Measurements from ENCODE around the gene PSMB11.

The PSMB11 gene

DNA sequence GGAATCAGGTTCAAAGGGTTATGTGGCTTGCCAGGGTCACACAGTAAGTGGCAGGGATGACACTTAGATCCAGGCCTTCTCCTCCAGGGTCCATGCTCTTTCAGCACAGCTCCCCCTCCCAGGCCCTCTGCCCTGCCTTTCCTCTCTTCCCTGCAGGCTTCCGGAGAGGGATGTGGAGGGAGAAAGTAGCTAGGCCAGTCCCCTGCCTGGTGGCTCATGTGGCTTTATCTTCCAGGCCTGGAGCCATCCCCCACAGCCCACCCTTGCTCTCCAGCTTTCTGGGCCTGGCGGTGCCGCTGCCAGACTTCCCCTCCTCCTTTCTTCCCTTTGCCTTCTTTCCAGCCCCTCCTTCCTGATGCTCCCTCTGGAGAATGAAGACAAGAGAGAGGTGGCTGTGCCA lies 1.7 kb downstream of the PSMB11 start:
- DNase-seq (ENCODE audit: low read depth), result no peak

DNA sequence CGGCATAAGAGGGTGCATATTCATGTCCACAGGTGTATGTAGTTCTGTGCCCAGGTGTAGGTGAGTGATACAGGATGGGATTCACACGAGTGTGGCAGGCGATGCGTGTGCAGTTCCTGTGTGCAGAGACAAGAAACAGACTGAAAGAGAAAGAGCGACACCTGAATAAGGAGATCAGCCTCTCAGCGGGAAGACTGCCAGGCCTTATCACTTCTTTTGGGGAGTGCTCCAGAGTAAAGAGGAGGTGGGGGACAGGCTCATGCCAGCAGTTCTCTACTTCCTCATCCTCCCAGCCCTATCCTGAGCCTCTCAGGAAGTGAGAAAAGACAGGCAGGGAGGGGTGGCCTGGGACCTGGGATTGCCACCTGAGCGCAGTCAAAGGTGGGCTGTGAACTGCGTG lies 2.8 kb downstream of the PSMB11 start:
- no peak for DNase-seq (ENCODE audit: low read depth)

DNA sequence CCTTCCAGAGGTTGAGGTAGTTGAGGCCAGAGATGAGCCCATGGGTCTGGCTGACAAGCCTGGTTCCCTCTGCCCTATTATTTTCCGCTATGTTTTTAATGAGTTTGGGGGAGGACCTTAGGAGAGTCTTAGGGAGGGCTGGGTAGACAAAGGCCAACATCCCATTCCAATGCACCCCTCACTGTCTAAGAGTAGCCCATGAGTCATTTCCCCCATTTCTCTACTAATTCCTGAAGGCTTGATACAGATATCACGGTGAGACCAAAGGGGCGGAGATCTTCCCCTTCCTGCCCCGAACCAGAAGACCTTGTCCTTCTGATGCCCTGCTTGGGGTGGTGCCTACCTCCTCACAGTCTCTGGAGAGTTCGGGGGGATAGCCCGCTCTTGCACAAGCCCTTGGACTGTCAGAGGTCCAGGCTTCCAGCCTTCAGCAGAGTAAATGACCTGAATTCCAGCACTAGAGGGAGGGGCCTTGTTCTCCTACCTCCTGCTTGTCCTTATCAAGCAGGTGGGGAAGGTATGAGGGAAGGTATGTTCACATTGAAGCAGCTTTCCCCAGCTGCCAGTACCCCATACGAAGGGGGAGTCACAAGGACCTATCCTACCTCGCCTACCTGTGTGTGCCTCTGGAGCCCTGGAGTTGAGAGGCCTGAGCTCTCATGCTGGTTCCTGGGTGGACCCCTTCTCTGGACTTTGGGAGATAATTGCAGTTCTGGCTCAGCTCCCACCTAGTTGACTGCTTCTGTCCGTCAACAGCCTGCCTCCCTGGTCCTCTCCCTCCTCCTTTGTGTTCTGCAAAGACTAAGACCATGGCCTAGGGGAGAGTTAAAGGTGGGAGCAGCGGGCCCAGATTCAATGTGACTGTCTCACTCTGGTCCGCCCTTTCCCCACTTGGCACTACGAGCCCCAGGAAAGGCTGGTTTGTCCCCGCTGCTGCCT lies 3.7 kb downstream of the PSMB11 start:
- no peak for DNase-seq (ENCODE audit: low read depth)

DNA sequence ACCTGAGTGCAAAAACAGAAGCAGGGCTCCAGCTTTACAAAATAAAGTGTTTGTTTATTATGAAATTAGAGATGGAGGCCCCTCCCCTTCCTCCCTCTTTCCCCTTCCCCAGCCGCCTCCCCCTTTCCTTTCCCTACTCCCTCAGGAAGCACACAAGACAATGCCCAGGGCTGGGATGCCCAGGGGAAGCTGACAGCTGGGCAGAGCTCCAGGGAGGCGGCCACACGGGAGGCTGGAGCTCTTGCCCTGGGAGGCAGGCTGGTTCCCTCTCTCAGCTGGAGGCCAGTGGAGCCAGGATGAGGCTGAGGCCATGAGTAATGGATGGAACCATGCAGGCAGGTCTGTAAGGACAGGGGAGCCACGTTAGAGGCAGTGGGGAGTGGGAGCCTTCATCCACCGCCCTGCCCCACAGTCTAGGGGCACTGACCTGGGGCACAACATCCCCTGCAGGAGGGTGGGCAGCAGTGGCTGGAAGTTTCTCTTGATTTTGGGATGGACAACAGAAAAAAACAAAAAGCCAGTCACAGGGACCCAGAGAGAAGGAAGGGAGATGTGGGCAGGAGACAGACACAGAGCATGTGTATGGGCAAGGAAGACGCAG lies 5.1 kb downstream of the PSMB11 start:
- peak; percentile 47 for DNase-seq (ENCODE audit: low read depth)

DNA sequence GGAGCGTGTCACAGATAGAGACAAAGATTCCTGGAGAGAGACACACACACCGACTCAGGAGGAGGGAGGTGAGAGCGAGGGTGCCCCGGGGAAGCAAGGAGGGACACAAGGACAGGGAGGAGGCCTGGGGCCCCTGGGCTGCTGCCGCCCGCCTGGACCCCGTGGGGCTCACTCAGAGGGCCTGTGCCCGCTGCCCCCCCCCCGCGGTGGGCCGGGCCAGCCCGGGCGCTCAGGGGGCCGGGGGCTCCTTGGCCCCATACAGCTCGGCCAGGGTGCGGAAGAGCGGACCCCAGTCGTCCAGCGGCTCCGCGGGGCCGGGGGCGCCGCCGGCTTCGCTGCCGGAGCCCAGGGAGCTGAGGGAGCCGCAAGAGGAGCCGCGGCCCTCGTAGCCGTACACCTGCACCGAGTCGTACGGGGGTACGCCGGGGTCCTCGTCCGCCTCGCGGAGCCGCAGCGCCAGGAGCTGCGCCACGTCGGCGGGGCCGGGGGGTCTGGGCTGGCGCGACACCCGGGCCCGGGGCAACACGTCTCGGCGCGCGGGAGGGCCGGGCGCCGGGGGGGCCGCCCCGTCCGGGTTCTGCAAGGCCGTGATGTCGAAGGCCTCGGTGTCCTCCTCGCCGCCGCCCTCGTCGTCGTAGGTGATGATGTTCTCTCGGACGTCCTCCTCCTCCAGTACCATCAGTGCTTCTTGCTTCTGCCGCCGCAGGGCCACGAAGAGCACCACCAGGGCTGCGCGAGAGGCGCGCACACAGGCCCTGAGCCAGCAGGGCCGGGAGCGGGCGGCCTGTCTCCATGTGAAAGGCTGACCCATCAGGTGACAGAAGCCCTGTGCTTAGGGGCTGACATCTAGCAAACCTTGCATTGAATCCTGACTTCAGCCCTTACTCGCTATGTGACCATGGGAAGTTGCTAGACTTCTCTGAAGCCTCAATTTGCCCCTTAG lies 6.0 kb downstream of the PSMB11 start:
- DNase-seq (ENCODE audit: low read depth), result no peak

DNA sequence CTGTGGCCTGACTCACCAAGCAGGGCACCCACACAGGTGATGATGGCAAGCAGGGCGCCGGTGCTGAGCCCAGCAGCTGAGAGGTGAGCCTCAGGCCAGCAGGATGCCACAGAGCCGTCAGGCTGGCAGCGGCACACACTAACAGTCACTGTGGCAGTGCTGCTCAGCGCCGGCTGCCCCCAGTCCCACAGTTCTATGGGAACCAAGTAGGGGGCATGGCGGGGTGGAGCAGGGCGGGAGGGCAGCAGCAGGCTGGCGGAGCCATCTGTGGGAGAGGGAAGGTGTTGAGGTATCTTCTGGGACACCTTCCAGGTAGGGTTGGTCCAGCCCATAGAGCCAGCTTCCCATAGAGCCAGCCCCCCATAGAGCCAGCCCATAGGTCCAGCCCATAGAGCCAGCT lies 7.0 kb downstream of the PSMB11 start:
- no peak for DNase-seq (ENCODE audit: low read depth)

DNA sequence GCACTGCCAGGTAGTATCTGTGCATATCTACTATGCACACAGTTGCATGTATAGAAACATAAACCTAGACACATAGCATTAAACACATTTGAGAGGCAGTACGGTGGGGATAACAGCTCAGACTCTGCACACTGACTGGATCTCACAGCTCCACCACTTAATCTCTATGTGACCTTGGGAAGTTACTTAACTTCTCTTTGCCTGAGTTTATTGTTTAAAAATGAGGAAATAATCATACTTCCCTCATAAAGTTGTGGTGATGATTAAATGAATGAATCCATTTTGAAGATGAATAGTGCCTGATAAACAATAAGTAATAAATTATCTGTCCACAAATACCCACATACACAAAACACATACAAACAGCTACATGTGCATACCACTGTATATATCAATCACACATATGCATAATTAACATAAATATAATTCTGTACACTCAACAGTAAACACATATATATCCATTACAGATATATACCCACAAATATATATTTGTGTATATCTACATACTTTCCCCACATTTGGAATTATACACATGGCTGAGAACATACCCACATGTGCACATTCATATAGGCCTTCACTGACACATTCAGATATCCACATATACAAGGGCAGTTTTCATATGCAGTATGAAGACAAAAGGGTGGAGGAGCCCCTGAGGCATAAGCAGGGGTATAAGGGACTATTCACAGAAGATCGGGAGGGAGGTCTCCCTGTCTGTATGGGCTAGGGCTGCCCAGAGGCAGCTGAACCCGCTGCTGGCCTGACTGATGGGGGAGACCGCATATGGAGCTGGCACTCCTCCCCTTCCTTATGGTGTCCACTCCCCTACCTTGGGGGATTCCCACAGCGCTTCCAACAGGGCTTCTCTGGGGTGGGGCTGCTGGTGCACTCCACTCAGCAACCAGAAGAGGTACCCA lies 9.4 kb downstream of the PSMB11 start:
- DNase-seq (ENCODE audit: low read depth), result no peak

DNA sequence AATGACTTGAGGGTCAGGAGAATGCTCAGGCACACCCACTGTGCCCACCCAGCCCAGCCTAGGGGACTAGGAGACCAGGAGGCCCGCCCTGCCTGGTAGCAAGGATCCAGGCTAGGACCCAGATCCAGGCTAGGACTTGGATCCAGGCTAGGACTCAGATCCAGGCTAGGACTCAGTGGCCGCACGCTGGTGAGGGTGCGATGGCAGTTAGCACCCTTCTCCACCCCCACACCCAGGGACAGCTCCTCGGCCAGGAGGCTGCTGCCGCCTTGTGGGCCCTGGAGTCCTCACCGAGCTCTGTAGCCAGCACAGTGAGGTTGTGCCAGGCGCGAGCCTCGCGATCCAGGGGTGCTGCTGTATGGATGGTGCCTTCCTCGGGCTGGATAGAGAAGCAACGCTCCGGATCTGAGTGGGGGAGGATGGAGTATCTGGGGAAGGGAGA lies 10.2 kb downstream of the PSMB11 start:
- no peak for DNase-seq (ENCODE audit: low read depth)

DNA sequence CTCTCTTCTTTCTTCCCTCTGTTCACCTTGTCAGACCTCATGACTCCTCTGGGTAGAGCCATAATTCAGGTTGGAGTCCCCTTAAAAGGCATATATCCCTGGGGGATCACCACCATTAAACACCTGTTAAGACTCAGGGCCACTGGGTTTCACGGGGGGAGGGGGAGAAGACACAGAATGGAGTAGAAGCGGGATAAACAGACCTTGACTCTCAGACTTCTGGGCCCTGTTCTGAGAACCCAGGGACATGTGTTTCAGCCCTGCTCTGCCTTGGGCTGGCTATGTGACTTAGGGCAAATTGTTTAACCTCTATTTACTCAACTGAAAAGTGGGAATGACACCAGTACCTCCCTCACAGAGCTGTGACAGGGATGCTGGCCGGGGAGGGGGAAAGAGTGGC lies 10.7 kb downstream of the PSMB11 start:
- DNase-seq (ENCODE audit: low read depth), result no peak

DNA sequence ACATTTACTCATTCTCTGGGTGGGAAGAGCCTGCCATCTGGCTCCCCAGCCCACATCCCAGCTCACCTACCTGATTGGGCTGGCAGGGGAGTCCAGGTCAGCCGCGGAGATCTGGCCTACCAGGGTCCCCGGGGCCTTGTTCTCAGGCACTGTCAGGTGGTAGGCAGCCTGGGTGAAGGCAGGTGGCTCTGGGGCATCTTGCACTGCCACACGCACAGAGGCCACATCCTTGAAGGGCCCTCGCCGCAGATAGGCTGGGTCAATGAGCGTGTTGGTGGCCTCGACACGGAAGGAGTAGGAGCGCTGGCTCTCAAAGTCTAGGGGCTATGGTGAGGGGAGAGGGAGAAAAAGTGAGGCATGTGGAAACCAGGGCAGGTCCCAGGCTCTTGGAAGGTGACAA lies 11.4 kb downstream of the PSMB11 start:
- DNase-seq (ENCODE audit: low read depth), result no peak

DNA sequence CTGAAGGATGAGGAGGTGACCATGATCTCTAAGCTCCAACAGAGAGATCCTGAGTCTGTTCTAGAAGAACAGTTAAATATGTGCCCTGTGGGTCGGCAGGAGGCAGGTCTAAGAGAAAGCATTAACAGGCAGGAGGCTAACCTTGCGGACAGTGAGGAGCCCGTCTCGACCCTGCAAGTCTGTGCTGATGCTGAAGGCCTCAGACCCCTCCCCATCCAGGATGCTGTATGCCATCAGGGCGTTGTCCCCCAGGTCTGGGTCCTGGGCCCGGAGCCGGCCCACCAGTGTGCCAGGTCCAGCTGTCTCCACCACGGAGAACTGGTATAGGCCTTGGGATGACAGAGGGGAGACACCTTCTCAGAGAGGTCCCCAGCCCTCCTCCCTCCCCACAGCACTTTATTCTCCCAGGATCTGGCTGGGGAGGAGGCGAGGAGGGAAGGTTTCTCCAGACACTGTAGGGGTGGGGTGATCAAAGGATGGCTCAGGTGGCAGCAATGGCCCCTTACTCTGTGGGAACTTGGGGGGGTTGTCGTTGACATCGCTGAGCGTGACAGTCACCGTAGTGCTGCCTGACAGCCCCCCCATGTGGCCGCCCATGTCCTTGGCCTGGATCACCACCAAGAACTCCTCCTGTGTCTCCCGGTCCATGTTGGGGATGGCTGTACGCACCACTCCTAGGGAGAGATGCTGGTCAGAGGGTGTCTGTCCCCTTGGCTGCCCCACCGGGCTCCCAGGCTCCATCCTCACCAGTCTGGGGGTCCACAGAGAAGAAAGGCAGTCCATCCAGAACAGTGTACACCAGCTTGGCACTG lies 12.2 kb downstream of the PSMB11 start:
- no peak for DNase-seq (ENCODE audit: low read depth)

DNA sequence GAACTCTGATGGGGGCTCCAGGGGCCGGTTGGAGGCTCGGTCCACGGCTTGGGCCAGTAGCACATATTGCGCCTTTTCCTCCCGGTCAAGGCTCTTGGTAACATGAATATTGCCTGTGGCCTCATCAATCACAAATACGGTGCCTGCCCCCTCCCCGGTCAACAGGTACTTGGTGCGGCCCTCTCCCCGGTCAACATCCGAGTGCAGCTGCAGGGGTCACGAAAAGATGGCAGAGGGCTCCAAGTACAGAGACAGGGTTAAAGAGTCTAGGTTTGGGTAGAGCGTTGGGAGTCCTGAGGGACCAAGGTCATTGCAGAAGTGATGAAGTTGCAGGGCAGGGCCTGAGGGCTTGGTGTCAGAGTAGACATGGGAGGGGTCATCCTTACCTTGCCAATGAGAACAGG lies 13.1 kb downstream of the PSMB11 start:
- DNase-seq (ENCODE audit: low read depth), result no peak

DNA sequence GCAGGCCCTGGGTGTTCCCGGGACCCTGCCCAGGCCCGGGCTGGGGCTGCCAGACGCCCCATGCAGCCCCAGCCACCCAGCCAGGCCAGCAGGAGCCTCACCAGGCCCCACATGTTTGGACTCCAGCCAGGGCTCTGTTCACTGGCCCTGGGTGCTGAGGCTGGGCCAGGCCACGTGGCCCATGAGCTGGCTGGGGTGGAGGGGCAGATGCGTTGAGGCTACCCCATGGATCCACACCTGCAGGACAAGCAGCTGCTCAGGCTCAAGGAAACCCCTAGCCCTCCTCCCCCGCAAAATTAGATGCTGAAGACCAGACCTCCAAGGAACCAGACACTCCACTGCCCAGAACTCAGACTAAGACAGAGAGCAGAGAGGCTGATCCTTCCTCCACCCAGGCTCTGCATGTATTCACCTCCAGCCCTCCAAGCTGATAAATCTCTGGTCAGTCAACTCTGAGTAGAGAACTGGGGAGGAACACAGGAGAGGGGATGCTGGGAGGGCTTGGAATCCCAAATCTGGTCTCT lies 13.7 kb downstream of the PSMB11 start:
- no peak for DNase-seq (ENCODE audit: low read depth)

DNA sequence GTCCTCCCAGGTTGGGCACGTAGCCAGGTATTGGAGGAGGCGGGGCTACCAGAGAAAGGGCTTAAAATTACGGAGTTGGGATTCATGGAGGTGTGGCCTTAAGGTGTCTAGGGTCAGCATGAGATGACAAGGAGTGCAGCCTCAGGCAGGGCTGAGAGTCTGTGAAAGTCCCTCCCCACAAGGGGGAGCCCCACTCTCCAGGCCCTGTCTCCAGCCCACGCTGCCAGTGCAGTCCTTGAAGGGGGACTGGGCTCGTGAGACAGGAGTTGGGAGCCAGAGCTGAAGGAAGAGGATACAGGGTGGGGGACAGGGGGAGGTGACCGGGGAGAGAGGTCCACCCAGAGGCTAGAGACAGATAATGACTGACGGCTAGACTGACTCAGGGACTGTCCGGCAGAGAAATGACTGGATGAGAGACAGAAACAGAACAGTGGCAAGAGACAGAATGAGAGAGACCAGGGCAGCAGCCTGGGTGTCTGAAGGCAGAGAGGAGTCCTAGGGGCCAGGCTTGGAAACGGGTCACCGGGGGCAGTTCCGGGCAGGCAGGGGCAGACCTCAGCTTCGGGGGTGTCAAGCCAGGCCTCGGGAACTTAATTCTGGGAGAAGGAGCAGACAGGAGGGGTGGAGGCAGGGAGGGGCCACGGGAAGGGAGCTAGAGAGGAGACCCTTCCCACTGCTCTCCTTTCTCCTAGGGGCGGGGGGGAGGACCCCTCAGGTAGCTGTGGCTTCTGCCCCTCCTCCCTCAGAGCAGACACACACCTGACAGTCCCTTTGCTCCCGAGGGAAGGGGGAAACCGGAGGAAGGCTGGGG lies 14.3 kb downstream of the PSMB11 start:
- DNase-seq (ENCODE audit: low read depth), result peak; percentile 40

DNA sequence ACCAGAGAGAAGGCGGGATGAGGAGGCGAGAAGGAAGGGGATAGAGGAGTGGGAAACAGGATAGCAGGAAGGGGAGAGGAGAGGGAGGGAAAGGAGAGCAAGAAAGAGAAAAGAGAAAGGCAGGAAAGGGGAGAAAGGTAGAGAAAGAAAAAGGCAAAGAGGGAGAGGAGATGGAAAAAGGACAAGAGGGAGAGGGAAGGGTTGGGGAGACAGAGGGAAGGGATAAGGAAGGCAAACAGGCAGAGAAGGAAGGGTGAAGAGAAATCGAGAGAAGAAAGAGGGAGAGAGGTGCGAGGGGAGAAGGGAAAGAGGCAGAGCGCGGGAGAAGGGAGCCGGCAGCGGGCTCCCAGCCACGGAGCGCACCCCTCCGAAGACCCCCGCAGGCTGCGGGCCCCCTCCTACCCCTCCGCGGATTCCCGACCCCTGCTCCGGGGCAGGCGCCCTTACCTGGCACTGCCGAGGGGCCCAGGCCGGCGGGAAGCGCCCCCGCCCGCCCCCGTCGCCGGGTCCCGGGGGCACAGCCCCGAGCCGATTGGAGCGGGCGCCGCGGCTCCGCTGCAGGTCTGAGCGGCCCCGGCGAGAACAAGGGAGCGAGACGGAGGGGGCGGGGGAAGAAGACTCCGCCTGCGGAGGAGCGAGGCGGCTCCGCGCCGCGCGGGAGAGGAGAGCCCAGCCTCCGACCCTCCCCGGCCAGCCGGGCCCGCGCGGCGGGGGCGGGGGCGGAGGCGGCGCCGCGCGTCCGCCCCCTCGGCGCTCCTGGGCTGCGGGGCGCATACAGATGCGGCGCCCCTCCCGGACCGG lies 15.1 kb downstream of the PSMB11 start, which contains the start of gene CDH24:
TSS of gene CDH24 (minus strand) at position 565 of the 801 bp plus-strand sequence. CDS start 1,787 bp downstream, outside the sequence.
- DNase-seq (ENCODE audit: low read depth), result peak; percentile 68

DNA sequence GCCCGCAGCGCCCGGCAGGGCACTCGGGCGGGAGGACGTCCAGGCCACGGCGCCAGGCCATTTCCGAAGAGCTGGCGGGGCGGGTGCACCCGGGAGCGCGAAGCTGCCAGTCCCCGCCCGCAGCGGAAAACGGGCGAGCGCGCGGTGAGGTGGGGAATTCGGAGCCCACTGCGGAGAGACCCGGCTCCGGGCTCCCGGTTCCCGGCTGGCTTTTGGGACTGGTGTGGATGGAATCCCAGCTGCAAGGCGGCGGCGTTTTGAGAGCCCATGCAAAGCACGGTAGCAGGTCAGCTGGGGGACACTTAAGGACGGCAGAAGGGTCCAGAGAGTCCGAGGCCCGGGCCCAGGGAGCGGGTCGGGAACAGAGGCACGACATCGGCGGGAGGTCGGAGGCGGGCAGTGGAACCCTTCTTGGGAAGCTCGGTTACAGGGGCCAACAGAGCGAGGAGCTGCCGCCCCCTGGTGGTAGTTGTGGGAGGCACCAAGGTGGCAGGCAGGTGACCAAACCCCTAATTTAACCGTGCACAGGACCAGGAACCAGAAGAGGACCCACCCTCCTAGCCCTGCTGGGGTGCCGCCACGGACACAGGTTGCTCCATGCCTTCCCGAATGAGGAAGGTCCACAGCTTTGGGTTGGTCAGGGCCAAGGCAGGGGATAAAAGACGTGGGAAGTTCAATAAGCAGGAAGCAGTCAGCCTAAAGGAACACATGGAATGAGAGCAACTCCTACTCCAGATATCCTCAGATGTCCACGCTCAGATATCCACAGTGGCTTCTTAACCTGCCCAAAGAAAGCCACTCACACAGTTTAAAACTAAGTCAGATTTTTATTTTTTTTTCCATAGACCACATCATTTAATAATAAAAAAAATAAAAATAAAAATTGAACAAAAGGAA lies 16.0 kb downstream of the PSMB11 start:
- DNase-seq (ENCODE audit: low read depth), result peak; percentile 72
